SK-N-SH (cell line): ENCODE data around the gene GLOD5. TPM values are rescaled to one million over a fixed set of nuclear protein-coding genes. Genes with fewer than 3 reads are reported as not detected.

Source experiments
- CTCF ChIA-PET: fragments of 300-600, 350-600 bp; formaldehyde crosslinking; extraction: SDS; loops from one replicate; lab custom pipeline; 2021; lab: Yijun Ruan, JAX
- POLR2A ChIA-PET: fragments of 350-600 bp; sonication (Branson Sonifier 250); formaldehyde crosslinking; extraction: SDS; loops from one replicate; lab custom pipeline; 2020; ENCODE audit warnings: antibody characterized with exemption, inconsistent platforms; lab: Yijun Ruan, JAX
- DNase-seq: peaks from one replicate; pipeline ENCODE4 v3.0.0; 2012
- H2AFZ ChIP-seq: fragments of 200-600 bp; sonication (generic); 2 replicates; pipeline ENCODE4 v1.8.1; 2016; ENCODE audit warnings: antibody characterized with exemption, mild to moderate bottlenecking, low read depth
- H3F3A ChIP-seq: fragments of 200-600 bp; sonication (generic); replicated peaks from 2 replicates; pipeline ENCODE3; 2016; ENCODE audit warnings: antibody characterized with exemption, mild to moderate bottlenecking; ENCODE audit not compliant: insufficient read depth
- H3K27ac ChIP-seq, 2 experiments: fragments of 200-500 bp in 1 of 2; fragments of 200-600 bp in 1 of 2; sonication (Bioruptor generic) in 1 of 2; sonication (generic), shearing (Covaris generic) in 1 of 2; 2 replicates each; pipeline versions ENCODE4 v1.5.1 to v1.6.1; 2014 to 2016; ENCODE audit warnings: low read depth in 2 of 2, inconsistent platforms in 1 of 2, low read length in 1 of 2, mild to moderate bottlenecking in 1 of 2, mixed read lengths in 1 of 2
- H3K27me3 ChIP-seq: fragments of 200-600 bp; sonication (generic), shearing (Covaris generic); 2 replicates; pipeline ENCODE4 v1.6.1; 2016; ENCODE audit warnings: mixed run types; ENCODE audit not compliant: insufficient read depth
- H3K36me3 ChIP-seq, 2 experiments: fragments of 200-500 bp in 1 of 2; fragments of 200-600 bp in 1 of 2; sonication (Bioruptor generic) in 1 of 2; sonication (generic) in 1 of 2; replicated peaks in 1 of 2; 2 replicates each; pipeline versions ENCODE3 to v1.5.1; 2014 to 2016; ENCODE audit warnings: low read length in 1 of 2, mild to moderate bottlenecking in 1 of 2; ENCODE audit not compliant: insufficient read depth in 2 of 2, control insufficient read depth in 1 of 2
- H3K4me1 ChIP-seq, 2 experiments: fragments of 200-500 bp in 1 of 2; fragments of 200-600 bp in 1 of 2; sonication (Bioruptor generic) in 1 of 2; sonication (generic), shearing (Covaris generic) in 1 of 2; 2 replicates each; pipeline versions ENCODE4 v1.5.1 to v1.6.1; 2014 to 2016; ENCODE audit warnings: low read depth in 1 of 2, low read length in 1 of 2, mixed run types in 1 of 2; ENCODE audit not compliant: insufficient read depth in 2 of 2, control insufficient read depth in 1 of 2
- H3K4me2 ChIP-seq: fragments of 200-600 bp; sonication (generic), shearing (Covaris generic); 2 replicates; pipeline ENCODE4 v1.6.1; 2017; ENCODE audit warnings: mixed run types
- H3K4me3 ChIP-seq, 2 experiments: fragments of 200-500 bp in 1 of 2; fragments of 200-600 bp in 1 of 2; sonication (Bioruptor generic) in 1 of 2; sonication (generic), shearing (Covaris generic) in 1 of 2; 2 replicates each; pipeline versions ENCODE4 v1.5.1 to v1.8.1; 2014 to 2016; ENCODE audit warnings: low read depth in 2 of 2, inconsistent platforms in 1 of 2, low read length in 1 of 2, mild to moderate bottlenecking in 1 of 2, mixed read lengths in 1 of 2, moderate library complexity in 1 of 2
- H3K79me2 ChIP-seq: fragments of 200-600 bp; sonication (generic); 2 replicates; pipeline ENCODE4 v1.8.1; 2017; ENCODE audit warnings: mild to moderate bottlenecking; ENCODE audit not compliant: insufficient read depth
- H3K9ac ChIP-seq: fragments of 200-600 bp; sonication (generic); 2 replicates; pipeline ENCODE4 v1.6.1; 2017; ENCODE audit warnings: mixed run types
- H3K9me2 ChIP-seq: fragments of 200-600 bp; sonication (generic); 2 replicates; pipeline ENCODE4 v1.6.1; 2017; ENCODE audit warnings: mixed run types
- H3K9me3 ChIP-seq: fragments of 200-600 bp; sonication (generic); 2 replicates; pipeline ENCODE4 v1.6.1; 2017; ENCODE audit warnings: mixed run types, mild to moderate bottlenecking, moderate library complexity
- H4K20me1 ChIP-seq: fragments of 200-600 bp; sonication (generic); 2 replicates; pipeline ENCODE4 v1.6.1; 2017; ENCODE audit warnings: mild to moderate bottlenecking, mixed run types; ENCODE audit not compliant: insufficient read depth
- CTCF ChIP-seq: fragments of 200-600 bp; sonication (generic); IDR thresholded peaks from 2 replicates; pipeline ENCODE4 v1.6.1; 2017; ENCODE audit warnings: antibody characterized with exemption, mild to moderate bottlenecking, moderate library complexity
- ELF1 ChIP-seq: IDR thresholded peaks from 2 replicates; pipeline ENCODE4 v1.4.0; 2012
- EP300 ChIP-seq, 2 experiments: IDR thresholded peaks; 2 replicates each; pipeline versions ENCODE4 v1.4.0 to v1.6.1; 2012; ENCODE audit warnings: borderline replicate concordance in 1 of 2, low read depth in 1 of 2, low read length in 1 of 2
- FOSL2 ChIP-seq: IDR thresholded peaks from 2 replicates; pipeline ENCODE4 v1.4.0; 2012; ENCODE audit warnings: low read depth, mild to moderate bottlenecking, moderate library complexity, borderline replicate concordance
- FOXJ3 ChIP-seq: sonication (generic); formaldehyde crosslinking; IDR thresholded peaks from 2 replicates; pipeline ENCODE4 v1.5.1; 2020; ENCODE audit warnings: mild to moderate bottlenecking, missing genetic modification reagents
- GABPA ChIP-seq: IDR thresholded peaks from 2 replicates; pipeline ENCODE4 v1.4.0; 2012; ENCODE audit warnings: low read depth, mild to moderate bottlenecking
- GATA2 ChIP-seq: sonication (generic); formaldehyde crosslinking; IDR thresholded peaks from 2 replicates; pipeline ENCODE4 v1.5.0; 2020; ENCODE audit warnings: mild to moderate bottlenecking, missing genetic modification reagents
- IRF3 ChIP-seq: fragments of 150-350 bp; IDR thresholded peaks from 2 replicates; pipeline ENCODE4 v1.6.1; 2016; ENCODE audit warnings: mild to moderate bottlenecking, low read depth, low read length
- MXI1 ChIP-seq: IDR thresholded peaks from 2 replicates; pipeline ENCODE4 v1.6.1; 2012; ENCODE audit warnings: mild to moderate bottlenecking, low read depth, low read length, improper control_type of control experiment
- PBX3 ChIP-seq: IDR thresholded peaks from 2 replicates; pipeline ENCODE4; 2012
- POLR2AphosphoS5 ChIP-seq: IDR thresholded peaks from 2 replicates; pipeline ENCODE4 v1.6.1; 2012; ENCODE audit warnings: low read depth, low read length
- RCOR1 ChIP-seq: fragments of 150-350 bp; IDR thresholded peaks from 2 replicates; pipeline ENCODE4 v1.6.1; 2017; ENCODE audit warnings: antibody characterized with exemption, low read length
- REST ChIP-seq: IDR thresholded peaks from 2 replicates; pipeline ENCODE4 v1.6.1; 2012; ENCODE audit warnings: mild to moderate bottlenecking, low read depth, low read length, moderate library complexity
- TAF1 ChIP-seq: IDR thresholded peaks from 2 replicates; pipeline ENCODE4 v1.6.1; 2012; ENCODE audit warnings: low read depth, mild to moderate bottlenecking, low read length, moderate library complexity, borderline replicate concordance
- TEAD4 ChIP-seq: IDR thresholded peaks from 2 replicates; pipeline ENCODE4 v1.4.0; 2012; ENCODE audit warnings: mild to moderate bottlenecking, borderline replicate concordance; ENCODE audit not compliant: insufficient read depth
- YY1 ChIP-seq: IDR thresholded peaks from 2 replicates; pipeline ENCODE4 v1.4.0; 2012; ENCODE audit warnings: low read depth, mild to moderate bottlenecking
- WGBS: methylation state at CpG from one replicate; pipeline ENCODE4 v1.1.6; 2017; ENCODE audit warnings: low lambda C conversion rate; 5-methylcytosine and 5-hydroxymethylcytosine counted together
- polyA plus RNA-seq, 3 experiments: library from polyadenylated mRNA; depleted of rRNA; stranded (reverse); fragments of >200 nt; gene quantifications; 2 replicates each; pipeline ENCODE4 v1.2.3, GENCODE V29; 2012

GLOD5 gene
- polyA plus RNA-seq, 1 of the 3 experiments (the other 2 are of a cell fraction) = not detected

- no peaks in the 10 kb centered on the region for H3F3A ChIP-seq
- H3K27ac ChIP-seq = no peak overlapping the region
- H3K9ac ChIP-seq = no peak overlapping the region
- ChIA-PET CTCF (interaction anchor here (1.3 kb wide), 1 partner anchor 10 kb away, joined by 3 read pairs; no protein-coding TSS in a partner anchor), POLR2A (no interaction called here)
- H3K4me3 ChIP-seq = no peak overlapping the region
- H3K4me2 ChIP-seq = no peak overlapping the region
- no peak for DNase-seq
- no peaks in the 10 kb centered on the region for H3K79me2 ChIP-seq
- no peaks in the 10 kb centered on the region for H3K9me2 ChIP-seq
- H4K20me1 ChIP-seq = no peaks in the 10 kb centered on the region
- no peaks in the 10 kb centered on the region for H3K9me3 ChIP-seq
- H3K4me1 ChIP-seq = peaks cover 0 to 2% of the 10 kb centered on the region in 2 experiments; a peak in 1 of 4 replicates
- no peaks in the 10 kb centered on the region; the same call in 1 of the 2 replicates for H3K27me3 ChIP-seq
- TF ChIP-seq GATA2 (CRISPR knock-in tag) = no peak
- no peak for TF ChIP-seq GABPA
- TF ChIP-seq PBX3 = no peak
- no peak for TF ChIP-seq REST
- TF ChIP-seq POLR2AphosphoS5 = no peak
- TF ChIP-seq FOSL2 = no peak
- no peak for TF ChIP-seq EP300 (IDR thresholded peaks at IDR 0.05; ENCODE audit: borderline replicate concordance in 1 of 2, low read depth in 1 of 2, low read length in 1 of 2)
- no peak for TF ChIP-seq MXI1
- TF ChIP-seq YY1 = no peak
- TF ChIP-seq TEAD4 = no peak
- no peak for TF ChIP-seq IRF3
- TF ChIP-seq FOXJ3 (CRISPR knock-in tag) = no peak
- no peak for TF ChIP-seq CTCF
- TF ChIP-seq ELF1 = no peak
- no peak for TF ChIP-seq RCOR1
- no peak for TF ChIP-seq TAF1
- no peaks in the 10 kb centered on the region for H3K36me3 ChIP-seq
- WGBS = 28% methylated on average over 2 of the region's 2 CpGs
- H2AFZ ChIP-seq = no peak overlapping the region
Observed at GRCh38 chrX:48719958-48720357, 41.6 kb upstream of the GLOD5 start.
